Measurements from ENCODE around the gene SIN3A. TPM values are rescaled to one million over a fixed set of nuclear protein-coding genes. Genes with fewer than 3 reads are reported as not detected.
"Not testable (repeated sequence)": the region's sequence is repeated elsewhere in the genome, so short reads cannot be mapped to it uniquely, and the experiment has no call there.

The SIN3A gene
- total RNA-seq, 2 experiments from 2014 or later, result 67.5 to 72.4 TPM

- Mint-ChIP-seq H3K27ac (peak overlapping the region; percentile 100), H3K4me1 (ENCODE audit: low read depth) (peaks cover 40% of the 10 kb centered on the region), H3K9me3 (no peaks in the 10 kb centered on the region), H3K4me3 (peak overlapping the region; percentile 96), H3K27me3 (no peaks in the 10 kb centered on the region), H3K36me3 (ENCODE audit: low read depth) (peaks cover 22% of the 10 kb centered on the region)
- DNase-seq (peak; percentile 99), ATAC-seq (peak; percentile 38)
- CTCF ChIA-PET, result interaction anchor here (2.4 to 2.9 kb wide), 2 partner anchors 83 to 190 kb away, joined by 15 to 24 read pairs; partner anchors contain the start of genes IMP3 and MAN2C1
- intact Hi-C loops (cut with micrococcal nuclease), result loop anchor here (5.0 kb wide), 2 partner anchors 83 to 192 kb away; partner anchors contain the start of genes IMP3 and MAN2C1
- POLR2A ChIA-PET, result interaction anchor here (0.6 to 5.6 kb wide), 7 partner anchors 14 to 247 kb away, joined by 3 to 77 read pairs (median 8); partner anchors contain the start of genes IMP3, MAN2C1, SNUPN and SNX33
- no peak for TF ChIP-seq CTCF (IDR thresholded peaks at IDR 0.05)
These were observed 936 bp downstream of the SIN3A start for GRCh38 chr15:75450307-75451201.

DNA sequence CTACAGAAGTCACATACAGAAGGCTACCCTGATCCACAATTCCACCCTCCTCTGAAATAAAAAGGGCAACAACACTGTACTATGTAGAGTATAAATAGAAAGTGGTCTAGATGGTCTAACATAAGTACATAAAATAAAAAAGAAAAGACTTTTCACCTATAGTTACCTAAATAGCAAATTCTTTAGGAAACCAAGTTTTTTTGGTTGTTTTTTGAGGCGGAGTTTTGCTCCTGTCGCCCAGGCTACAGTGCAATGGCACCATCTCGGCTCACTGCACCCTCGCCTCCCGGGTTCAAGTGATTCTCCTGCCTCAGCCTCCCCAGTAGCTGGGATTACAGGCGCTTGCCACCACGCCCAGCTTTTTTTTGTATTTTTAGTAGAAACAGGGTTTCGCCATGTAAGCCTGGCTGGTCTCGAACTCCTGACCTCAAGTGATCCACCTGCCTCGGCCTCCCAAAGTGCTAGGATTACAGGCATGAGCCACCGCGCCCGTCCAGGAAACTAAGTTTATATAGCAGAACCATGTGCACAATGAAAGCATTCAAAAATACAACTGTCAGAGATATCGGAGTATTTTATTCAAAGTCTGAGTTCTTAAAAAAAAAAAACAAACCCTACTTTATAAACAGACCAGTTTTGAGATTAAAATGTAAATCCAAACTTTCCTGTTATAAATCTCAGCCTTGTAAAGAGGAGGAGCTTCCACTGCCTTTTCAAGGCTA, 1.7 kb downstream of the SIN3A start:
- Mint-ChIP-seq H3K27ac (peak overlapping the region; percentile 87), H3K4me1 (ENCODE audit: low read depth) (peaks cover 41% of the 10 kb centered on the region), H3K36me3 (ENCODE audit: low read depth) (peaks cover 22% of the 10 kb centered on the region), H3K9me3 (no peaks in the 10 kb centered on the region), H3K27me3 (no peaks in the 10 kb centered on the region), H3K4me3 (peak overlapping the region; percentile 96)
- intact Hi-C loops (cut with micrococcal nuclease), result loop anchor here (5.0 kb wide), 2 partner anchors 82 to 193 kb away; partner anchors contain the start of genes IMP3 and MAN2C1
- no peak for ATAC-seq
- POLR2A ChIA-PET, result interaction anchor here (0.6 to 3.0 kb wide), 3 partner anchors 82 to 247 kb away, joined by 3 to 28 read pairs (median 3); partner anchors contain the start of genes IMP3 and MAN2C1
- no peak for DNase-seq
- CTCF ChIA-PET, result interaction anchor here (2.9 kb wide), 1 partner anchor 191 kb away, joined by 15 read pairs; the partner anchor contains the start of gene IMP3
- no peak for TF ChIP-seq CTCF (IDR thresholded peaks at IDR 0.05)

DNA sequence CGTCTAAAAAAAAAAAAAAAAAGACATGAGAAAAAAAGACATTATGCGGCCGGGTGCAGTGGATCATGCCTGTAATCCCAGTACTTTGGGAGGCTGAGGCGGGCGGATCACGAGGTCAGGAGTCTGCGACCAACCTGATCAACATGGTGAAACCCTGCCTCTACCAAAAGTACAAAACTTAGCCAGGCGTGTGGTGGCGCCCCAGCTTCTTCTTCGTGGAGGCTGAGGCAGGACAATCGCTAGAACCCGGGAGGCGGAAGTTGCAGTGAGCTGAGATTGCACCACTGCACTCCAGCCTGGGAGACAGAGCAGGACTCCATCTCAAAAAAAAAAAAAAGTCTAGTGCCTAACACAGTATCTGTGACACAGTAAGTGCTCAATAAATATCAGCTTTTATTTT, 3.3 kb downstream of the SIN3A start:
- ATAC-seq, result not testable (repeated sequence)

GRCh38 chr15:75446151-75446550, 5.3 kb downstream of the SIN3A start:
- peaks cover 33% of the 10 kb centered on the region for H3K36me3 Mint-ChIP-seq (ENCODE audit: low read depth)
- H3K4me3 Mint-ChIP-seq, result no peak overlapping the region
- peaks cover 59% of the 10 kb centered on the region for H3K4me1 Mint-ChIP-seq (ENCODE audit: low read depth)
- no peaks in the 10 kb centered on the region for H3K27me3 Mint-ChIP-seq
- no peak for TF ChIP-seq CTCF (IDR thresholded peaks at IDR 0.05)
- ChIA-PET CTCF (interaction anchor here (0.8 to 2.8 kb wide), 5 partner anchors 13 to 78 kb away, joined by 3 to 18 read pairs (median 3); partner anchors contain the start of gene MAN2C1), POLR2A (interaction anchor here (0.6 to 1.9 kb wide), 9 partner anchors 9 to 279 kb away, joined by 3 to 8 read pairs (median 4); no protein-coding TSS in a partner anchor)
- ATAC-seq (no peak), DNase-seq (peak; percentile 41)
- peak overlapping the region; percentile 86 for H3K27ac Mint-ChIP-seq
- intact Hi-C loops (cut with micrococcal nuclease), result no loop called here
- no peaks in the 10 kb centered on the region for H3K9me3 Mint-ChIP-seq

More for the DNA sequence above, 3.3 kb downstream of the SIN3A start:
- DNase-seq; H3K9me3 Mint-ChIP-seq; intact Hi-C loops (cut with micrococcal nuclease); H3K27ac Mint-ChIP-seq; H3K27me3 Mint-ChIP-seq; H3K4me3 Mint-ChIP-seq: not testable (repeated sequence)
- CTCF ChIA-PET, result interaction anchor here (1.0 to 2.8 kb wide), 2 partner anchors 9 to 80 kb away, joined by 3 to 18 read pairs; partner anchors contain the start of gene MAN2C1
- H3K36me3 Mint-ChIP-seq (ENCODE audit: low read depth), result peaks cover 30% of the 10 kb centered on the region
- POLR2A ChIA-PET, result interaction anchor here (1.6 kb wide), 1 partner anchor 81 kb away, joined by 6 read pairs; no protein-coding TSS in a partner anchor
- H3K4me1 Mint-ChIP-seq (ENCODE audit: low read depth), result peaks cover 52% of the 10 kb centered on the region

GRCh38 chr15:75445324-75445723, 6.2 kb downstream of the SIN3A start:
- peaks cover 60% of the 10 kb centered on the region for H3K4me1 Mint-ChIP-seq (ENCODE audit: low read depth)
- H3K36me3 Mint-ChIP-seq (ENCODE audit: low read depth), result peaks cover 36% of the 10 kb centered on the region

GRCh38 chr15:75443972-75444453, 7.5 kb downstream of the SIN3A start:
- POLR2A ChIA-PET, result interaction anchor here (0.7 to 1.8 kb wide), 5 partner anchors 10 to 135 kb away, joined by 3 to 5 read pairs (median 4); partner anchors contain the start of gene PTPN9
- peaks cover 41% of the 10 kb centered on the region for H3K36me3 Mint-ChIP-seq (ENCODE audit: low read depth)
- intact Hi-C loops (cut with micrococcal nuclease), result not testable (repeated sequence)

More at GRCh38 chr15:75445324-75445723, 6.2 kb downstream of the SIN3A start:
- H3K4me3 Mint-ChIP-seq; DNase-seq; ATAC-seq; H3K9me3 Mint-ChIP-seq; H3K27me3 Mint-ChIP-seq; H3K27ac Mint-ChIP-seq; intact Hi-C loops (cut with micrococcal nuclease): not testable (repeated sequence)
- CTCF ChIA-PET, result interaction anchor here (0.8 to 1.5 kb wide), 4 partner anchors 12 to 77 kb away, joined by 3 to 5 read pairs (median 3); partner anchors contain the start of gene MAN2C1
- POLR2A ChIA-PET, result interaction anchor here (0.9 to 1.9 kb wide), 5 partner anchors 9 to 41 kb away, joined by 4 to 8 read pairs (median 4); no protein-coding TSS in a partner anchor

More at GRCh38 chr15:75443972-75444453, 7.5 kb downstream of the SIN3A start:
- ATAC-seq, DNase-seq, H3K27me3 Mint-ChIP-seq, H3K9me3 Mint-ChIP-seq, H3K4me3 Mint-ChIP-seq: not testable (repeated sequence)
- CTCF ChIA-PET, result interaction anchor here (1.1 kb wide), 1 partner anchor 31 kb away, joined by 3 read pairs; no protein-coding TSS in a partner anchor
- peaks cover 54% of the 10 kb centered on the region for H3K4me1 Mint-ChIP-seq (ENCODE audit: low read depth)
- peak overlapping the region; percentile 69 for H3K27ac Mint-ChIP-seq
